AG08396 (cell line): ENCODE data around the gene NLGN2.

Source experiments
- DNase-seq: peaks from one replicate; pipeline ENCODE4 v3.0.0; 2012; ENCODE audit warnings: low spot score, mixed read lengths

Gene NLGN2

DNA sequence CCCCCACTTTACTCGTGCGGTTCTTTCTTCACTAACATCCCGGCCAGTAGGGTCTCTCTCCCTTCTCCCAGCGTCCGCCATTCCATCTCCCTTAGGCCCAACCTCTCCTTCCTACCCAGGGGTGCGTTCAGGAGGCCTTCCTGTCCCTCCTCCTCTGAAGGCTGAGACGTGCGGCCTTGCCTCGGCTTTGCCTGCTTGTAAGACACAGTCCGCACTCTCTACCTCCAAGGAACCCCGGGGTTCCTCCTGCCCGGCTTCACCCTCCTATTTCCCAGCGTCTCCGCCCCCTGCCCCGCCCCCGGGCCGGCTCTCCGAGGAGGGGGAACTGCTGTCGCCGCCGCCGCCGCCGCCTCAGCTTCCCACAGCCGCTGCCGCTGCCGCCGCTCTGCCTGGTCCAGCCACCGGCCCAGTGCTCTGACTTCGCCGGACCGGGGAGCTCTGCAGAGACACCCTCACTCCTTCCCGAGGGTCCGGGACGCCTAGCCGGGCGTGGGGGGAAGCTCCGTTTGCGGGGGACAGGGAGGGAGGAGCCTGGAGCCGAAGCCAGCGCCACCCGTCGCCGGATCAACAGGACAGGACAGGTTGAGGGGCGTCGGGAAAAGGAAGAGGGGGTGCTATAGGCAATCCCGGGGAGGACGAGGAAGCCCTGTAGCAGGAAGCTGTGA, 30.4 kb downstream of the NLGN2 start:
- no peak for DNase-seq

- no peak for DNase-seq
Measured at GRCh38 chr17:7438656-7439460, 31.2 kb downstream of the NLGN2 start.

GRCh38 chr17:7439462-7440112, 31.9 kb downstream of the NLGN2 start, which contains the start of gene FGF11:
FGF11 (plus strand) TSS chr17:7439512; CDS start chr17:7439621, 109 bp downstream.
- DNase-seq, result no peak

GRCh38 chr17:7440113-7440833, 32.6 kb downstream of the NLGN2 start:
- no peak for DNase-seq

- DNase-seq, result no peak
Measured at GRCh38 chr17:7440834-7441195, 33.2 kb downstream of the NLGN2 start.

DNA sequence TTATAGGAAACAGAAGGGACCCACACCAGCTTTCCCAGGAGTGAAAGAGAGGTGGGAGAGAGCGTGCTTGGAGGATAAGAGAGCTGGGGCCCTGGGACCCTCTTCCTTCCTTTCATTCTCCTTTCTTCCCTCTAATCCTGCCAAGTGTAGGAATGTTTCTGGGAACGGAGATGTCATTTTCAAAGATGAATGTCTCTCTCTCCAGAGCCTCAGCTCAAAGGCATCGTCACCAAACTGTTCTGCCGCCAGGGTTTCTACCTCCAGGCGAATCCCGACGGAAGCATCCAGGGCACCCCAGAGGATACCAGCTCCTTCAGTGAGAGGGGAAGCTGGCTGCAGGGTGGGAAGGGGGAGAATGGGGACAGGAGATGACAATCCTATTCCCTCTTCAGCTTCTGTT, 33.6 kb downstream of the NLGN2 start:
- no peak for DNase-seq

- no peak for DNase-seq
Measured at GRCh38 chr17:7442142-7442541, 34.5 kb downstream of the NLGN2 start.

DNA sequence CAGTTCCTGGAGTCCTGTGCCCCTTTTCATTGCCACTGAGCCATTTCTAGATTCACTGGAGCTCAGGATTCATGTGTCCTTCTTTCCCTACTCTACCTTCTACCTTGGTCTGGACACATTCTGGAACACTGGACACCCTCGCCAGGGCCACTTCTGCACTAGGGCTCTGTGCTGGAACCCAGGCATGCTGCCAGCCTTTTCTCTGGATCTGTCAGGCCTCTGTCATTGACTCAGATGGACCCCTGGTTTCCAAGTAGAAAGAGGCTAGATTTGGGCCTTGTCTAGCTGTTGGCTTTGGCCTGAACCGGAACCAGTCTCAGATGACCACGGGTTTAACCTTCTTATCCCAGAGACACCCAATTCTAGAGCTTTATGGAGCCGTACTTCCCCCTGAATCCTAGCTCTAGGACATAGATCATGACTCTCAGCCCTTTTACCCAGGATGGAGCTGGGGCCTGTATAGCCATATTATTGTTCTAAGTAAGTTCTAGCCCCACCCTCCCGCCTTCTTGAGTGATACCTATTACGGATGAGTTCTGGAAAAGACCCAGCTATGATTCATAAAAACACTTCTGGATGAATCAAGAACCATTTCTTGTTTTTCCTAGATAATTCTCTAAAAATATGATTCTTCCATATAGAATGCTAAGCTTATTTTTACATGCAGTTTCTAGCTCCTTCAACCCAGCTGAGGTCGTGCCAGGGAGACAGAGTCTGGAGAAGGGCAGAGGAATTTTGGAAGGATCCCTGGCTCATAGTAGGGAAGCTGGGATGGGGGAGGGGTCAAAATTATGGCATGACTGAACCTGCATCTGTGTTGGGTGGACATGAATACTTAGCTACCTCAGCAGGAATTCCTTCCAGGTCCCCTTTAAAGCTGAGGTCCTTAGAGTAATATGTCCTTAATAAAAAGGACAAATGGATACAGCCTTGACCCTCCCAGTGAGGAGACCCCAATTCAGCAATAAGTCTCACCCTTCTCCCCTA, 36.1 kb downstream of the NLGN2 start:
- DNase-seq, result peak; percentile 56

DNA sequence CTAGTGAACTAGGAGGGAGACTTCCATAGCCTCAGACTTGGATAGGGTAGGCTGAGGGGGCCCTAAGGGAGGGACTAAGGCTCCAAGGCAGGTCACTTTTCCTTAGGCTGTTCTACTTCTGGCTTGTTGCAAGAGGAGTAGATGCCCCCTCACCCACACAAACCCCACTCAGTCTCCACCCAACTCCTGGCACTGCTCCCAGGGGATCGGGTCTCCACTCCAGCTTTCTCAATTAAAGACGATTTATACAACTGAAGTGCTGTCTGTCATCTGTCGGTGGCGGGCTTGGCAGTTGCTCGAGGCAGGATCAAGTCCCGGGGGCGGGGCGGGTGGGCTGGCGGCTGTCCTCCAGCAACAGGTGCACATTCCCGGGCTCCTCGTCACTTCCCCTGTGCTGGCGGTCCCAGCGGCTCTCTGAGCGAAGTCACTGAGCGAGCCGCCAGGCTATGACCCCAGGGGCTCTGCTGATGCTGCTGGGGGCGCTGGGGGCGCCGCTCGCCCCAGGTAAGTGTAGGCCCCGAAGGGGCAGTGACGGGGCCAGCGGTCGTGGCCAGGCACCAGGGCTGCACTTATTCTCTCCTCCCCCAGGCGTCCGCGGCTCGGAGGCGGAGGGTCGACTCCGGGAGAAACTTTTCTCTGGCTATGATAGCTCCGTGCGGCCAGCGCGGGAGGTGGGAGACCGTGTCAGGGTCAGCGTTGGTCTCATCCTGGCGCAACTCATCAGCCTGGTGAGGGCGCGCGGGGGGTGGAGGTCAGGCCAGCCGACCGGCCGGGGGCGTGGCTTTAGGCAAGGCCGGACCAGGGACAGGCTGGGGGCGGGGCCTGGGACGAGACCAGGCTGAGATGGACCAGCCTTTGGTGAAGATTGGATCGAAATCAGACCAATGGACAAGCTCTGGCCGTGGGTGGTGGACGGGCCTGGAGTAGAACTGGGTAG, 37.3 kb downstream of the NLGN2 start, which contains the start of gene CHRNB1:
CHRNB1 (plus strand) TSS at position 380 of the 937 bp plus-strand sequence; CDS start at position 447, 67 bp downstream.
- DNase-seq, result peak; percentile 81

DNA sequence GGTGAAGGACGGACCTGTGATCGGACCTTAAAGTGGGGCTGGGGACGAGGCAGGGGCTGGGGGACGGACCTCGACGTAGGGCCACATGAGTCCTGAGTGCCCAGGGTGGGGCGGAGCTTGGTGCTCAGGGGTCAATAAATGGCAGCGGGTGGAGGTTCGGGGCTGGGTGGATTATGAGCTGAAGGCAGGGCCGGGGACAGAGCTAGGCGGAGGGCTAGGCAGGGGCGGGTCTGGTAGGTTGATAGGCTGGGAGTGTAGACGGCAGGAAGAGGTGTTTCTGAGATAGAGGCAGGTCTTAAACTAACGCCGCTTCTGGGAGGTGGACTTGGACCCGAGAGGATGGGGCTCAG, 37.9 kb downstream of the NLGN2 start:
- DNase-seq, result no peak

DNA sequence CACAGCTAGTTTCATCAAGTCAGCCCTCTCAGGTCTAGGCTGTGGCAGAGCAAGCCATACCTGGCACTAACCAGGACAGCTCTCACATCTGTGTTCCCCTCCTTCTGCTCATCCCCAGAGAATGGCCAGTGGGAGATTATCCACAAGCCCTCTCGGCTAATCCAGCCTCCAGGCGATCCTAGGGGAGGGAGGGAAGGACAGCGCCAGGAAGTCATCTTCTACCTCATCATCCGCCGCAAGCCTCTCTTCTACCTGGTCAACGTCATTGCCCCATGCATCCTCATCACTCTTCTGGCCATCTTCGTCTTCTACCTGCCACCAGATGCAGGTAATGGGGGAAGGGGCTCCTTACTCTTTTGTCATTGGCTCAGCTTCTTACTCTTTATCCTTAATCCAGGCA, 40.8 kb downstream of the NLGN2 start:
- no peak for DNase-seq

- DNase-seq, result no peak
Measured at GRCh38 chr17:7459961-7460545, 52.4 kb downstream of the NLGN2 start.

DNA sequence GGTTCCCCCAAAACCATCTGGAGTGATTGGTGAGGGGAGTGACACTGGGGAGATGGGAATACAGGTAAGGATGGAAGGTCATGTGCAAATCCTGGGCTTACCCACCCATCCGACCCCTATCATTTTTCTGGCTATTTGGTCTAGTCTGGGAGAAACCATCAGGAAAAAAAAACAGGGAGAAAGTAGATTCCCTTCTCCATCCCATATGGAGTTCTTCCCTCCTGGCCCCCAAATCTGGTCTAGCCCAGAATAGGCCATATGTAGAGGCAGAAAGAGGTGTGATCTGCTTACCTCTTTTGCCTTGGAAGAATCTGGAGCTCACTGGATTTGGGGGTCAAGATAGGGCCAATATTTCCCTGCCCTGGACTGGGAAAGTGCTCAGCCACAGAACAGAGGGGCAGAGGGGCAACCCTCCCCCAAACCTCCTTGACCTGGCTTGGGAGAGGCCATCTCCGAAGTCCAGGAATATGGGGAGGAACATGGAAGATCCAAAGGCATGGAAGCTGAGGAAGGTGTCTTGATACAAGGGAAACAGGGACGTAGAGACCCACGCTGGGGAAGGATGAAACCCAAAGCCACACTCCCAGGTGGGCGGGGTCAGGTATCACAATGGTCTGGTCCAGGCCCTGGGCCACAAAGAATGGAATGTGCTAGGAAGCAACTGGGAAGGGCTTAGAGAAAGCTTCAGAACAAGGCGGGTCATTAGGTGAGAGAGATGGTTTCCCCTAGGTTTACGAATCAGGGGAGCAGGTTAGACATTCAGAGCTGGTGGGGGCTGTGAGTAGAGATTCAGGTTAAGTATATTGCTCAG, 53.4 kb downstream of the NLGN2 start:
- no peak for DNase-seq

- DNase-seq, result no peak
Measured at GRCh38 chr17:7462474-7463371, 55.1 kb downstream of the NLGN2 start.

GRCh38 chr17:7463372-7463846, 55.8 kb downstream of the NLGN2 start:
- no peak for DNase-seq

DNA sequence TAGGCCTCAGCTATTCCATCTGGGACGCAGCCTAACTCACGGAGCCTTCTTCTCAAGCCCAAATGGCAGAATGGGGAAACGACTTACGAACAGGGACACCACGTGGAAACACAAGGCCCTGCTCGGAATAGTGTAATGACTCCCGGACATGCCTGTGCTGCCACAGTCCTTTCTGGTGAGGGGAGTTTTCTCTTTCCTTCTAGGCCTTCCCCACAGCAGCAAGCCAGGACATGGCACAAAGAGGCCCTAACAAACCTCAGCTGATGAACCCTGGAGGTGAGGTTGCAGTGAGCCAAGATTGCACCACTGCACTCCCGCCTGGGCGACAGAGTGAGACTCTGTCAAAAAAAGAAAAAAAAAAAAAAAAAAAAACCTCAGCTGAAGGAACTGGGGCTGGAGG, 56.4 kb downstream of the NLGN2 start:
- DNase-seq, result no peak

DNA sequence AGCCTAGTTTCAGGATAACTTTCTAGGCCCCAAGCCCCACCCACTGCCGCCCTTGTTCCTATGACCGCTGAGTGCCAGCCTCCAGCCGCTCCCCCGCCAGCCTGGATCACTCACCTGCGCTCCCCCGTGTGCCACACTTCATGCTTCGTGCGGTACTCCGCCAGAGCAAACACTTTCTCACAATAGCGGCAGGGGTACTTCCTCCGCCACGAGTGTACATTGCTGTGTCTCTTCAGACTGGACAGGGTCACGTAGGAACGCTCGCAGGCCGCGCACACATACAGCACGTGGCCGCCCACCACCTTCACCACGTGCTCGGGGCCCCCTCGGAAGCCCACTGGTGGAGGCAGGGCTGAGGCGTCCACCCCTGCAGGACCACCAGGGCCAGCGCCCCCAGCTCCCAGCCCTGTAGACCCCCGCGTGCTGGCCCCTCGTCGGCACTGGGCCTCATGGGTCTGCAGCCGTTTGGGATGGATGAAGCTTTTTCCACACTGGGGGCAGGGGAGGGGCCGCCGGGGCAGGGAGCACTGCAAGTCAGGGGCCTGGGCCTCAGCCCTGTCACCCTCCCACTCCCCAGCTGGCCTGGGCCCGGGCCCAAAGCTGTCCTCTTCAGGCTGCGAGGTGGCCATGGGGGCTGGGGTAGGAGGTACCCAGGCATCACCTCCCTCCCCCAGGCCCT, 58.1 kb downstream of the NLGN2 start:
- no peak for DNase-seq
